Measurements from ENCODE around the gene ACTL8.

ACTL8 gene

DNA sequence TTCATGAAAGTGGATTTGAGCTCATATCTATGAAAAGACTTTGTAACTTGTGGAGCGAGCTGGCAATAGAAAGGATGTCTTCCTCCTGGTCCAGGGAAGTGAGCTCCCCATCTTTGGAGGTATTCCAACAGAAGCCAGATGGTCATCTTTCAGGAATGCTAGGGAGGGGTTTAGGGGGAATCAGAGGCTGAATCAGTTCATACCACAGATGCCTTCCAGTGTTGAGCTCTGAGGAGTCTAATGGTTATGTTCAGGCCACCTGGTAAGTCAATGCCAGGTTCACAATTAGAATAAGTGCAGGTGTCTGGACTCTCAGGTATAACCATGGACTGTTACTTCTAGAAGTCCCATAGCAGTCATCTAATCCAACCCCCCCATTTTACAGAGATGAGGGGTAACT is 119.1 kb downstream of the ACTL8 start:
- Histone ChIP-seq H3K9me3 (ENCODE audit: low read length) (no peaks in the 10 kb centered on the region), H3K36me3 (ENCODE audit: insufficient read depth, low read length) (no peaks in the 10 kb centered on the region), H3K27me3 (ENCODE audit: insufficient read depth, low read length) (no peaks in the 10 kb centered on the region), H2AFZ (ENCODE audit: low read depth, low read length) (no peak overlapping the region), H3K4me1 (ENCODE audit: insufficient read depth, low read length) (no peaks in the 10 kb centered on the region), H3K4me3 (ENCODE audit: low read length) (no peak overlapping the region)

DNA sequence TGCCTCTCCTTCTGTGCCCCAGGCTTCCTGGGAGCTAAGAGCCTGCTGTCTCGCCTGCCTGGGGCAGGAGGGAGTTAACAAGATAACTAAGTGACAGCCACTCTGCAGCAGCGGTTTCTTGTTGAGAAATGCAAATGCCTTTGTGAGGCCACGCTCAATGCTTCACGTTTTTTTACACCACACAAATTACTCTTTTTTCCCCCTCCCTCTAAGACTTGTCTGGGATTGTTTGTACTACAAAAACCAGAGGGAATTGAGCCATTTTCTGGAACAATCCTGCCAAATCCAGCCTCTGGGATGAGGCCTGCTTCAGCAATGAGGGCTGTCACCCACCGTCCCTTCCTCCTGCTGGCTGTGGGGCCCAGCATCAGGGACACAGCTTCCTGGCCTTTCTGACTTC is 119.6 kb downstream of the ACTL8 start:
- no peak overlapping the region for H3K4me3 ChIP-seq (ENCODE audit: low read length)

DNA sequence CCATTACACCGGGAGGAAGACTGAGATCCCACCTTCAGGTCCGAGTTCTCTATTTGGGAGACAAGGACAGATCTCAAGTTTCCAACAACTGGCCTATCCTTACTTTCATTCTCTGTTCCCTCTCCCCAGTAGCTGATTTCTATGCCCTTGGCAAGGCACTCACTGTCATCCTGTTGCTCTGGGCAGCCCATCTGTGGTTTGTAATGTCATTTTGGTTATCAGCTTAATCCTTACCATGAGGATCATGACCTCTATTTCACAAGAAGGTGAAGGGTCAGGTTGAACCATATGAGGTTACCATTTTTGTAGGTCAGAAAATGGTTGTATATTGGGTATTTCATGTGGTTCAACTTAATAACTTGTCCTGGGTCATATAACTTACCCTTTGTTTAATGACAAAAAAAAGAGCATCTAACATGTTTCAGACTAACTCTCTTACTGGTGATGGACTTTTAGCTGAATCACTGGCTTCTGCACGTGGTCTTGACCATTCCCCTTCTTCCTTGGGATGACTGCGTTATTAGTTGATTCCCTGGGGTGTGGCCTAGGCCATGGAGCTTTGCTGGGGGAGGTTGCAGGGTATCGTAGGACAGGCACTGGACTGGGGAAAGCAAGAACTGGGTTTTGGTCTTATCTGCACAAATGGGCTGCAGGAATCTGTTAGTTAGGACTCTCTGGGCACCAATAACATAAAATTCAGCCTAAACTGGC is 120.2 kb downstream of the ACTL8 start:
- H3K4me3 ChIP-seq (ENCODE audit: low read length), result no peak overlapping the region

More for the DNA sequence above, 119.6 kb downstream of the ACTL8 start:
- Histone ChIP-seq H3K9me3 (ENCODE audit: low read length) (no peaks in the 10 kb centered on the region), H3K4me1 (ENCODE audit: insufficient read depth, low read length) (no peaks in the 10 kb centered on the region), H3K36me3 (ENCODE audit: insufficient read depth, low read length) (no peaks in the 10 kb centered on the region), H2AFZ (ENCODE audit: low read depth, low read length) (no peak overlapping the region), H3K27me3 (ENCODE audit: insufficient read depth, low read length) (no peaks in the 10 kb centered on the region)

DNA sequence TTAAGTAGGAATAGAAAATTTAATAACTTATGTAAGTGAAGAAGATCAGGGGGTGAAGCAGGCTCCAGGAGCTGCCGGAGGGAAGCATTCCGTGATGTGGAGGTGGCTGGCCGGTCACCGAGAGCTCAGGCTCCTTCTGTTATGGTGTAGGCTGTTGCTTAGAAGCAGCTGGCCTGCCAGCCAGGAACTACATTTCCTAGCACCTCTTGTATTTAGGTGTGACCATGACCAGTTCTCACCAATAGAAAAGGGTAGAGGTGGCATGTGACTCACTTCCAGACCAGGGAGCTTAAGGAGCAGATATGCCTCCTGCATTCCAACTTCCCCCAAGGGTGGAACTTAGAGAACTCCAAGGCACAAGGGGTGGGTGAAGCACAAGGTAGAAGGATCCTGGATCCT is 120.7 kb downstream of the ACTL8 start:
- H3K9me3 ChIP-seq (ENCODE audit: low read length), result no peaks in the 10 kb centered on the region
- no peaks in the 10 kb centered on the region for H3K36me3 ChIP-seq (ENCODE audit: insufficient read depth, low read length)
- H3K27me3 ChIP-seq (ENCODE audit: insufficient read depth, low read length), result no peaks in the 10 kb centered on the region
- no peaks in the 10 kb centered on the region for H3K4me1 ChIP-seq (ENCODE audit: insufficient read depth, low read length)
- no peak overlapping the region for H3K4me3 ChIP-seq (ENCODE audit: low read length)
- H2AFZ ChIP-seq (ENCODE audit: low read depth, low read length), result no peak overlapping the region

More for the DNA sequence above, 120.2 kb downstream of the ACTL8 start:
- Histone ChIP-seq H3K36me3 (ENCODE audit: insufficient read depth, low read length) (no peaks in the 10 kb centered on the region), H3K9me3 (ENCODE audit: low read length) (no peaks in the 10 kb centered on the region), H3K4me1 (ENCODE audit: insufficient read depth, low read length) (no peaks in the 10 kb centered on the region), H3K27me3 (ENCODE audit: insufficient read depth, low read length) (no peaks in the 10 kb centered on the region), H2AFZ (ENCODE audit: low read depth, low read length) (no peak overlapping the region)
